Measurements from ENCODE around the gene TXNDC2.
"Not testable (repeated sequence)": the region's sequence is repeated elsewhere in the genome, so short reads cannot be mapped to it uniquely, and the experiment has no call there.

The TXNDC2 gene

DNA sequence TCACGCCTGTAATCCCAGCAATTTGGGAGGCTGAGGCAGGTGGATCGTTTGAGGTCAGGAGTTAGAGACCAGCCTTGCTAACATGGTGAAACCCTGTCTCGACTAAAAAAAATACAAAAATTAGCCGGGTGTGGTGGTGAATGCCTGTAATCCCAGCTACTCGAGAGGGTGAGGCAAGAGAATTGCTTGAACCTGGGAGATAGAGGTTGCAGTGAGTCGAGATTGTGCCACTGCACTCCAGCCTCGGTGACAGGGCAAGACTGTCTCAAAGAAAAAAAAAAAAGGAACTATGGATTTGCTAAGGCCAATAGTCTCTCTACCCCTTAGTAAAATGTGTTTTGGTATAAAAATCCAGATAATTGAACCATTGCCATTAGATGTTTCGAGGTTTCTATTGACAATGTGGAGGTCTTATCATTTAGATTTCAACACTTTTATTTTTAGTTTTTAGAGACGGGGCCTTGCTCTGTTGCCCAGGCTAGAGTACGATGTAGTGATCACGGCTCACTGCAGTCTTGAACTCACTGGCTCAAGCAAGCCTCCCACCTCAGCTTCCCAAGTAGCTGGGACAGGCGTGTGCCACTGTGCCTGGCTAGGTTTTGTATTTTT lies 1.1 kb upstream of the TXNDC2 start:
- no peak for DNase-seq (ENCODE audit: low spot score)

DNA sequence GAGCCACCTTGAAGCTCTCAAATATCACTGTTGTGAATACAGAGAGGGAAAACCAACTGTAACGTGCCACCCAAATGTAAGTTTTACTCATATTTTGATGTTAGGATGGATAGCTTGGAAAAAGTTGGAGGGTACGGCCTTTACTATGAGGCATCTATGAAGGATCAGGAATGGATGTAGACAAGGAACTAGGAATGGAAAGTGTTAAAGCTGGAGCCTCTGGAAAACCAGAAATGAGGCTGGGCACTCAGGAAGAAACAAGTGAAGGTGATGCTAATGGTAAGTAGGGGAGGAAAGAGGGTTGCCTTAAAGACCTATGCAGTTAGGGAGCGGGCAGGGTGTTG lies 204 bp downstream of the TXNDC2 start:
- DNase-seq (ENCODE audit: low spot score) = no peak

DNA sequence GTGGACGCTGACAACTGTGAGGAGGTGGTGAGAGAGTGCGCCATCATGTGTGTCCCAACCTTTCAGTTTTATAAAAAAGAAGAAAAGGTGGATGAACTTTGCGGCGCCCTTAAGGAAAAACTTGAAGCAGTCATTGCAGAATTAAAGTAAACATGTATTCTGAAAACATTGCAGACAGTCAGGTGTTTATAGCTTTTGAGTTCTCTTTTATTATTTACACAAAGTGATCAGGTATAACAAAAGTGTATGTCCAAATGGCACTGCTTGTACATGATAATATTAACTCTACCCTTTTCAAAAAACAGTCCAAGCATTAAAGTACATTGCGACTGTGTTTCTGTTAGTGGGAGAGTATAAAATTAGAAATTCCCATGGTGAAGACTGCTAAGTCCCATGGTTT lies 2.2 kb downstream of the TXNDC2 start:
- DNase-seq (ENCODE audit: low spot score) = no peak

DNA sequence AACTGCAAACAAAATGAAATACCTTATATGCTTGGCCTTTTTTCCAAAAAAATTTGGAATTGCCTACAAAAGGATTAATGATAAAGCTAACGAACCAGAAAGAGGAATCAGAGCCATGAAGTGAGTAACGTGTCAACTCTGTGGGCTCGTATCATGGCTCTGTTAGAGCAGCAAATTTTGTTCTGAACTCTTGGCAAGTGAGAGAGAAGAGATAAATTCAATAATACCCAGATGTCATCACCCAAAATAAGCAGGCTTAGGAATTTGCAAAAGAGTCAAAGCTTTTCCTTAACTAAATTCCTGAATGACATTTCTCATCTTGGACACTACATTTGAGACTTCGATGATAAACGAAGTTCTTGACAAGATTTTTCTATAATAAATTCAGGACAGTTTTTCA lies 4.4 kb downstream of the TXNDC2 start:
- no peak for DNase-seq (ENCODE audit: low spot score)

DNA sequence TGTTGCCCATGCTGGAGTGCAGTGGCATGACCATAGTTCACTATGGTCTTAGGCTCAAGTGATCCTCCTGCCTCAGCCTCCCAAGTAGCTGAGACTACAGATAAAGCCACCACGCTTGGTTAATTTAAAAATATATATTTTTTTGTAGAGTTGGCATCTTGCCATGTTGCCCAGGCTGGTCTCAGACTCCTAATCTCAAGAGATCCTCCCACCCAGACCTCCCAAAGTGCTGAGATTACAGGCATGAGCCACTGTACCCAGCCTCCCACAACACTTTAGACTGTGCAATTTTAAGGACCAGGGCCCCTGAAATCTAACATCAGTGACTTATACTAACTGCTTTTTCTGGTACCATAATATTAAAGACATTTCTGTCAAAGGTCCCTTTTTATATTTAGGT lies 5.2 kb downstream of the TXNDC2 start:
- no peak for DNase-seq (ENCODE audit: low spot score)

DNA sequence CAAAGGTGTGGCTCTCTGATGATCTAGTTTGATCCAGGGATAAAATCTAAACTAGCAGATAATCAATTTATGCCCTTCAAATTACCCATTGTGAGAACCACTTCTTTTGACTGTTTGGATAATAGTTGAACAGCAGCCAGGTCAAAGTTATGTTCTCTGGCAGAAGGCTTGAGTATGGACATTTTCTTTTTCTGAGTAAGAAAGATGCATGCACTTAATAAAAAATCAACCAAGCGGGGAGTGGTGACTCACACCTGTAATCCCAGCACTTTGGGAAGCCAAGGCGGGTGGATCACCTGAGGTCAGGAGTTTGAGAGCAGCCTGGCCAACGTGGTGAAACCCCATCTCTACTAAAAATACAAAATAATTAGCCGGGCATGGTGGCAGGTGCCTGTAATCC lies 5.7 kb downstream of the TXNDC2 start:
- not testable (repeated sequence) for DNase-seq (ENCODE audit: low spot score)

DNA sequence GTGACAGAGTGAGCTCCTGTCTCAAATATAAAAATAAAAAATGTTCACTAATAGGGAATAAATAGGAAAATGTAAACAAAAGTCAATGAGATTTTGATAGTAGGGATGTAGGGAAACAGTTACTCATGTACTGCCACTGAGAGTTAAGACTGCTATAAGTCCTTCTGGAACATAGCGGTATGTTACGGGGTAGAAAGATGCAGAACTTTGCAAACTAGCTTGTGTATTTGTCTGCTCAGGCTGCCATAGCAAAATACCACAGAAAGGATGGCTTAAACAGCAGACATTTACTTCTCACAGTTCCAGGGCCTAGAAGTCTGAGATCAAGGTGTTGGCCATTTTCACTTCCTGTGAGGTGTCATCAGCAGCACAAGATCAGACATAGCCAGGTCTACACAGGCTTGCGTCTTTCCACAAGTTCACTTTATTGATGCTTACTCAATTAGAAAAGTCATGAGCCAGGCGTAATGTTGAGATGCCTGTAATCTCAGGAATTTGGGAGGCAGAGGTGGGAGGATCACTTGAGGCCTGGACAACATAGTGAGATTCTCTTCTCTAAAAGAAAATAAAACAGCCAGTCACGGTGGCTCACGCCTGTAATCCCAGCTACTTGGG lies 8.8 kb downstream of the TXNDC2 start:
- DNase-seq (ENCODE audit: low spot score) = no peak

DNA sequence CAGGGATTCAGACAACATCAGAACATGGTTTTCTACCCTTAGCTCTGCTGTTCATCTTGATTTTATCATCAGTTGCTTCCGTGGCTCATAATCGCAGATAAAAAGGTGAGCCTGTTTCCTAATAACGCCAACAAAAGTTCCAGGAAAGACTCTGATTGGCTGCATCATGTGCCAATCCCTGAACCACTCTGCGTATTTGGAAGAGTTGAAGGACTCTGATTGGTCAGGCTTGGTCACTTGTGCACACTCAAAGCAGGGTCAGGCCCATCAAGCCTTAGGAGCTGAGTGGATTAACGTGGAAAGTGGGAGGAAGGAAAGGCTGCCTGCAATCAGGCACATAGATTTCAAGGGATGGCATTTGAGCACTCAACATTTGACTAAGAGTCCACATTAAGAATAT lies 11.4 kb downstream of the TXNDC2 start:
- DNase-seq (ENCODE audit: low spot score) = no peak

DNA sequence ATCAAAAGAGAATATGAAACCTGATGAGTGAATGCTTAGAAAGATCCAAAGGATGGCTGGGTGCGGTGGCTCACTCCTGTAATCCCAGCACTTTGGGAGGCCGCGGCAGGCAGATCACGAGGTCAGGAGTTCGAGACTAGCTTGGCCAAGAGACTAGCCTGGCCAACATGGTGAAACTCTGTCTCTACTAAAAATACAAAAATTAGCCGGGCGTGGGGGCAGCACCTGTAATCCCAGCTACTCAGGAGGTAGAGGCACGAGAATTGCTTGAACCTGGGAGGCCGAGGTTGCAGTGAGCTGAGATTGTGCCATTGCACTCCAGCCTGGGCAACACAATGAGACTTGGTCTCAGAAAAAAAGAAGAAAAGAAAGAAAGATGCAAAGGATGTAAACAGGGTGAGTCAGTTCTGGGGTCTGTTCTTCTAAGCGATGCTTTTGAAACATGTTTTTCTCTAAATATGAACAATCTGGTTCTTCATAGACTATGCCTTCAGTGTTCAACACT lies 12.1 kb downstream of the TXNDC2 start:
- not testable (repeated sequence) for DNase-seq (ENCODE audit: low spot score)

DNA sequence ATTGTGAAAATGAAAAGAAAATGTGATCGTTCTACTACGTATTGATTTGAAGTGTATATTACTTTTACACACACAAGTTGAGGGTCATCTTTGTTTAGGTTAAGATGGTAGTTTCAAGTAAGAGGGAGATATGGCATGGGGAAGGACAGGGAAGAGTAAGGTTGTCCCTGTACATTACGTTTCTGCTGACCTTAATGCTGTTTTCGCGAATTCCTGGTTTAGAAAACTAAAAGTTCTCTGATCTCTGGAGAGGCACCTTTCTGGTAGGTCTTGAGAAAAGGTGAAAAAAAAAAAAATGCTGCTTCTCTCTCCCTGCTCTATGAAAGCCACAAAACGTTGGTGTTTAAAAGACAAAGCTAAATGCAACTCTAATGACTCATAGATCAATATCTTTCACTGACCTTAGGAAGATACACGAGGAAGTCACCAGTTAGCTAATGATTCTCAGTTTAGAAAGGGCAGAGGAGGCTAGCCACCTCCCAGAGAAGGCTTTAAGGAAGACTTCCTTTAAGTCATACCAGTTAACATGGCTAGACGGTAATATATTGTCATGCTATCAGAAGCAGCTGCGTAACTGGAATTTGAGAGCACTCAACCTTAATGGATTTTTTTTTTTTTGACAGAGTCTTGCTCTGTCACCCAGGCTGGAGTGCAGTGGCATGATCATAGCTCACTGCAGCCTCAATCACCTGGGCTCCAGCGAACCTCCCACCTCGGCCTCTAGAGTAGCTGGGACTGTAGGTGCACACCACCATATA lies 13.2 kb downstream of the TXNDC2 start:
- DNase-seq (ENCODE audit: low spot score) = no peak

DNA sequence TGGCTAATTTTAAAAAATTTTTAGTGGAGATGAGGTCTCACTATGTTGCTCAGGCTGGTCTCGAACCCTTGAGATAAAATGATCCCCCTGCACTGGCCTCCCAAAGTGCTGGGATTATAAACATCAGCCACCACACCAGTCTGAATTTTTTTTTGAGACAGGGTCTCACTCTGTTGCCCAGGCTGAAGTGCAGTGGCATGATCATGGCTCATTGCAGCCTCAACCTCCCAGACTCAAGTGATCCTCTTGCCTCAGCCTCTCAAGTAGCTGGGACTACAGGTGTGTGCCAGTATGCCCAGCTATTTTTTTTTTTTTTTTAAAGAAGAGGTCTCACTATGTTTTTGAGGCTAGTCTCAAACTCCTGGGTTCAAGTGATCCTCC lies 13.8 kb downstream of the TXNDC2 start:
- DNase-seq (ENCODE audit: low spot score) = not testable (repeated sequence)

DNA sequence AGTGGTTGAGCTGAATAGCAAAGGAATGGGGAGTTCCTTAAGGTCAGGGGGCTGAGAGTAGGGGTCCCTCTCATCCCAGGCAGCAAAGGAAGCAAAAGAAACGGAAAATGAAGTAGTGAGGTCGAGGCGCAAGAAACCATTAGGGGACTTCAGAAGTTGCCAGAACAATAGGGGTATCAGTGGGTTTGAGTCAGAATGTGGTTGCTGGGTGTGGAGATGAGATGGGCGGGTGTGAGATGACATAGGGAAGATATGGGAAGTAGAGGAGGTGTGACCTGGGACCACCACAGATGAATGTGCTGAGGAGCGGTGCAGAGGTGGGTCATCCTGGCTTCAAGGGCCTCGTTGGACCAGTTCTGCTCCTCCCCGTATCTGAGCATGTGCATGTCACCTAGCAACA lies 14.9 kb downstream of the TXNDC2 start:
- DNase-seq (ENCODE audit: low spot score) = no peak

DNA sequence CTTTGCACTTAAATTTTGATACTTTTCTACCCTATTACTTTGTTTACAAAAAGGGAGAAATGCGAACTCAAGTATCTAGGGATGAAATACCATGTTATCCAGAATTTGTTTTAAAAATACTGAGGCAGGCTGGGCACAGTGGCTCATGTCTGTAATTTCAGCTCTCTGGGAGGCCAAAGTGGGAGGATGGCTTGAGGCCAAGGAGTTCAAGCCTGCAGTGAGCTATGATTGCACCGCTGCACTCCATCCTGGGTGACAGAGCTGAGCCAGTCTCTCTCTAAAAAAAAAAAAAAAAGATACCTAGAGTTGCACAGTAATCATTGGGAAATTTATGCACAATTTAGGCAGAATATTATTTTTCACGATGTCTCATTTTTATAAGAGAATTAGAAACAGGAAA lies 15.6 kb downstream of the TXNDC2 start:
- DNase-seq (ENCODE audit: low spot score) = no peak

DNA sequence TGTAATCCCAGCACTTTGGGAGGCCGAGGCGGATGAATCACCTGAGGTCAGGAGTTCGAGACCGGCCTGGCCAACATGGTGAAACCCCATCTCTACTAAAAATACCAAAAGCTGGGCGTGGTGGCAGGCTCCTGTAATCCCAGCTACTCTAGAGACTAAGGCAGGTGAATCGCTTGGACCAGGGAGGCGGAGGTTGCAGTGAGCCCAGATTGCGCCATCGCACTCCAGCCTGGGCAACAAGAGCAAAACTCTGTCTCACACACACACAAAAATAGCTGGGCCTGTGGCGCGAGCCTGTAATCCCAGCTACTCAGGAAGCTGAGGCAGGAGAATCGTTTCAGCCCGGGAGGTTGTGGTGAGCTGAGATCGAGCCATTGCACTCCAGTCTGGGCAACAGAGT lies 16.5 kb downstream of the TXNDC2 start:
- not testable (repeated sequence) for DNase-seq (ENCODE audit: low spot score)

DNA sequence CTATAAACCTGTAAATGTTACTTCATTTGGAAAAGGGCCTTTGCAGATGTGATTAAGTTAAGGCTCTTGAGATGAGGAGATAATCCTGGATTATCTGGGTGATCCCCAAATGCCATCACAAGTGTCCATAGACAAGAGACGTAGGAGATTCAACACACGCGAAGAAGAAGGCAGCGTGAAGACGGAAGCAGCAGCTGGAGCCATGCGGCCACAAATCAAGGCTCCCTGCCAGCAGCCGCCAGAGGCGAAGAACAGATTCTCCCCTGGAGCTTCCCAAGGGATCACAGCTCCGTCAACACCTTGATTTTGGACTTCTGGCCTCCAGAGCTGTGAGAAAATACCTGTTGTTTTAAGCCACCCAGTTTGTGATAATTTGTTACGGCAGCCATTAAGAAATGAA lies 17.1 kb downstream of the TXNDC2 start:
- no peak for DNase-seq (ENCODE audit: low spot score)

DNA sequence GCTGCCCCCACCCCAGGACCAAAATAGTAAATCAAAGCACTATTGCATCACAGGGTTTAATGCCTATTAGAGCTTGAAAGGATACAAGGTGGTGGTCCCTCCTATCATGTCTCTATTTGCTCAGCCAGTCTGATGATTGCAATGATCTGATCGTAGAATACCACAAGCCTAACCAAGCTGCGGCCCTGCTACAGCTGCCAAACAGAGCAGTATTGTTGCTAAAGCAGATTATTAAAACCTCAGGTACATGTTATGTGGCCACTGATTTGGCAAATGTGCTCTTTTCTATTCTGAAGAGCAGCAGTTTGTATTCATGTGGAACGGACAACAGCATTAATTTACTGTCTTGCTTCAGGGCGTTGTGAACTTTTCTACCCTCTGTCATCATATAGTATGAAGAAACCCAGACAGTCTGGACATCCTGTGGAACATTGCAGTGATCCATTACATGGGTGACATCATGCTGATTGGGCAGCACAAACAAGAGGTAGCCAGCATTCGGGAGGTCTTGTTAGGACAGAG lies 19.7 kb downstream of the TXNDC2 start:
- no peak for DNase-seq (ENCODE audit: low spot score)

DNA sequence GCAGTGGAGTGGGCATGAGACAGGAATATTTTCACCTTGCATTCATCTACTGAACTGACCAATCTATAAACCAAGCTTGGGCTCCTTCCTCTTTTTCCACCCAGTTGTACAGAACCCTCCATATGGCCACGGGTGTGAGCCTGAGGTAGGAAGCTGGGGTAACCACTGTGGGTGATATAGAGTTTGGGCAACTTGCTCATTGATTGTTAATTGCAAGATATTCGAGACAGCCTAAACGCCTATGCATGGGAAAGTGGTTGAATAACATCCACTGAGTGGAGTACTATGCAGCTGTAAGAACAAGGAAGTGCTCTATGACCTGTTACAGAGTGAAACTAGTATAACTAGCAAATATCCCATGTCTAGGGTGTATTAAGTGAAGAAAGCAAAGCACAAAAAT lies 20.7 kb downstream of the TXNDC2 start:
- DNase-seq (ENCODE audit: low spot score) = no peak

DNA sequence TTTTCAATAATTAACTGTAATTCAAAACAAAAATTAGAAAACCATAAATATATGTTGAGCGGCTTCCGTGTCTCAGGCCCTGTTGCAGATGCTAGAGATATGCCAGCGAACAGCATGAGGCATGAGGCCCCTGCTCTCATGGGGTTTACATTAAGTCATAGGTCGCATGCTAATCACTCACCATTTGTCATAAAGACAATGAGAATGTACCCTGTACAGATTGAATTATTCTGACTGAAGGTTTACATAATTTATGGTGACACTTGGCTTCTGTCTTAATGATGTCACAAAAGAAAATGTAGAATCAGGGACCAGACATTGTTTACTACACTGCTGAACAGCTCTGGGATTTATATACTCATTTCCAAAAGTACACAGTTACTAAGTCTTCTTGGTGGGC lies 22.1 kb downstream of the TXNDC2 start:
- DNase-seq (ENCODE audit: low spot score) = no peak

DNA sequence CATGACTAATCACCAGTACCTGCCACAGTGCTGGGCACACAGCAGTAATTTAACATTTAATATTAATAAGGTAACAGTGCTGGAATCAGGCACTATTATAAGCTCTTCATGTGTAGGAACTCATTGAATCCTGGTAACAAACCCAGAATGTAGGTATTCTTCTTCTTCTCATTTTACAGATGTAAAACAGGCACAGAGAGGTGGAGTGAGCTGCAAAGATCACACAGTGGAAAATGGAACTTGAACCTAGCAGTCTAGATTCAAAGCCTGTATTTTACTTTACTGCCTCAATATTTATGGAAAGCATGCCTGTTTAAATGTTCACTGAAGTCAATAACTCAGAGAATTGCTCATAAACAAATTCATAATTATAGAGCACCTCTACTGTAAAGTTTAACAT lies 24.3 kb downstream of the TXNDC2 start:
- no peak for DNase-seq (ENCODE audit: low spot score)

DNA sequence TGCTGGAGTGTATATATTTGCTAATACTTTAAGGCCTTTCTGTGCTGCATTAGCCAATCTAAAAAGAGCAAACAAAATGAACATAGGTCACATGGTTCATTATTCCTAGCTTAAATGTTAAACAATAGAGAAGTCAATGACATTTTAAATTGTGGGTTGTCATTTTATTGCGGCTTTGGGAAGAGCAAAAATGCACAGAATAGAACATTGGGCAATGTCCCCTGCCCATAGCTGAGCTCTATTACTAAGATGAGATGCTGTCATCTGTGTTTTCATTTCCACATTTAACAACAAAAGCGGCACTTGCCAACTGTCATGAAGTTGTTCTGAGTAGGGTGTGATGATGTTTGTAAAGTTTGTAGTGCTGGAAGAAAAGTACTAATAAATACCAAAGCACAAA lies 24.9 kb downstream of the TXNDC2 start:
- no peak for DNase-seq (ENCODE audit: low spot score)

DNA sequence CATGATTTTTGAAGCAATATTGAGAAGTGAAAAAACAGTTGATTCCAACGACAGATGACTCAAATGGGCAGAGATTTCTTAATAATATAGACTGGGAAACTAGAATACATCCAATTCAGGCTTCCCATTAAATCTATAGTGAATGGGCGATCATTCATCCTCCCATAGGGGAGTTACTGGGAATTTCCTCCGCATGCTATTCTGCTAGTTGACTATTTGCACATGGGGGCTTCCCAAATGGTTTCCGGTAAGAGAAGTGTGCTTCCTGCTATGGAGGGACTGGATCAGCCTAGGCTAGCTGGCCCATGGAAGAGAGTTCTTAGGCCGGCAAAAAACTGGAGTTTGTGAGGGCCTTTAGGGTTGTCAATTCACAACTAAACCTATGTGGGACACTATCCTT lies 25.5 kb downstream of the TXNDC2 start:
- no peak for DNase-seq (ENCODE audit: low spot score)

DNA sequence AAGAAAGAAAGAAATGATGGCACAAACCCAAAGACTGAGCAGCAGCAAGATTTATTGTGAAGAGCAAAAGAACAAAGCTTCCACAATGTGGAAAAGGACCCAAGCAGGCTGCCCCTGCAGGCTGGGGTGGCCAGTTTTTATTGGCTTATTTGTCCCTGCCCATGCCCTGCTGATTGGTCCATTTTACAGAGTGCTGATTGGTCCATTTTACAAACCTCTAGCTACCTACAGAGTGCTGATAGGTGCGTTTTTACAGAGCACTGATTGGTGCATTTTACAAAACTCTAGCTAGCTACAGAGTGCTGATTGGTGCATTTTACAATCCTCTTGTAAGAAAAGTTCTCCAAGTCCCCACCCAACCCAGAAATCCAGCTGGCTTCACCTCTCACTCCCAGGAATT lies 26.5 kb downstream of the TXNDC2 start:
- DNase-seq (ENCODE audit: low spot score) = peak; percentile 64

DNA sequence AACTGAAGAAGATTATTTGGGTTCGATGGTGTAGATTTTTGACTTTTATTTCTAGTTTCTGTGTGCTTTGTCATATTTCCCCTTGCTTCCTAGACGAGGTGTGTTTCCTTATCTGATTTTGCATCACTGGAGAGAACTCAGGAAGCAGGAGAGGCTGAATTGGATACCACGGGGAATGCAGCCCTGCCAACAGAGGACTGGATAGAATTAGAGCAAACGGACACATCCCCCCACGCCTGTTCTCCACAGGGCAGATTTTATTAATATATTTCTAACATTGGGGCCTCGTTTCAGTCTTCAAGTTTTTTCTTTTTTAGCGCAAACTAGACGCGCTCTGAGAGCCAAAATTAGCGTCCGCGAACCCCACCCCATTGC lies 27.4 kb downstream of the TXNDC2 start:
- no peak for DNase-seq (ENCODE audit: low spot score)

Data from NAMALWA (cell line).